ENCODE data around the gene OR5D14.

The OR5D14 gene

DNA sequence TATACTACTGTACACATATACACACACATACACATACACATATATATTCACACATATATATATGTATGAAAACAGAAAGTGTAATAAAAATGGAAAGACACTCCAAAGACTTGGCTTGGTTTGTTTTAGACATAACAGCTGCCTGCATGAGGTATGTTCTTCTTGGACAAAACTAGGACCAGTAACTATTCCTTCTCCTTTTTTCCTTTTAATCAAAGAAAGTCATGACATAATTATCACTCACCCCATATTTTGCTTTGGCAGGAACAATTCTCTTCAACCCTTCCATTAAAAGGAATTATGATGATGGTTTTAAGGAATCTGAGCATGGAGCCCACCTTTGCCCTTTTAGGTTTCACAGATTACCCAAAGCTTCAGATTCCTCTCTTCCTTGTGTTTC lies at the start of gene OR5D14:
OR5D14 (plus strand) TSS at position 301 of the 400 bp plus-strand sequence; CDS start at position 301, 0 bp downstream.
- no peak for DNase-seq (ENCODE audit: low spot score)

DNA sequence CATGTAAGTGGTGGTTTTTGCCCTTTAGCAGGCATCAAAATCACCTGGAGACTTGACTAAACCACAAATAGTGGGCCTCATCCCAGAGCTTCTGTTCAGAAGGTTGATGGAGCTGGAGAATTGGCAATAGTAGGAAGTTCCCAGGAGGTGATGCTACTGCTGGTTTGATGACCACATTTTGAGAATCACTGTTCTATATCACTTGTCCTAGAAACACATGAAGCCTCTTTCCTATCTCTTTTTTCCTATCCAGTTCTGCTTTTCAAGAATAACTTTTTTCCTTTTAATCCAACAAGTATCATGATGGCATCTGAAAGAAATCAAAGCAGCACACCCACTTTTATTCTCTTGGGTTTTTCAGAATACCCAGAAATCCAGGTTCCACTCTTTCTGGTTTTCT lies 22.2 kb upstream of the OR5D14 start, which contains the start of gene OR5D13:
OR5D13 (plus strand) TSS at position 301 of the 400 bp plus-strand sequence; CDS start at position 301, 0 bp downstream.
- DNase-seq (ENCODE audit: low spot score) = no peak

DNA sequence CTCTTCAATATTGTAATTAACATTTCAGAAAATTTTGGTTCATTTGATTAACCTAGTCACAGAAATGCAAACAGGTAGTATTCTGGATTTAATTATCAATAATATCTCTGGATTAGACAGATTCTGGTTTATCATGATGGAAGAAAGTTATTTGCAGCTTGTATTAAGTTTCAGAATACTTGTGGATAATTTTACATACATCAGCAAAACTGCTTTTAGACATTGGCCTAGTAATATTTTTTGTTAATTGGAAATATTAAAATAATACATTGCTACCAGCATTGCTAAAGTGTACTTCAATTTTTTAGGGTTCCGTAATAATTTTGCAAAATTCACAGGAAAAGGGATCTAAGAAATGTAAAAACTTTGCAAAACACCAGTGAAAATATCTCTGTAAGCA lies 3.8 kb upstream of the OR5D14 start:
- DNase-seq (ENCODE audit: low spot score) = no peak

DNA sequence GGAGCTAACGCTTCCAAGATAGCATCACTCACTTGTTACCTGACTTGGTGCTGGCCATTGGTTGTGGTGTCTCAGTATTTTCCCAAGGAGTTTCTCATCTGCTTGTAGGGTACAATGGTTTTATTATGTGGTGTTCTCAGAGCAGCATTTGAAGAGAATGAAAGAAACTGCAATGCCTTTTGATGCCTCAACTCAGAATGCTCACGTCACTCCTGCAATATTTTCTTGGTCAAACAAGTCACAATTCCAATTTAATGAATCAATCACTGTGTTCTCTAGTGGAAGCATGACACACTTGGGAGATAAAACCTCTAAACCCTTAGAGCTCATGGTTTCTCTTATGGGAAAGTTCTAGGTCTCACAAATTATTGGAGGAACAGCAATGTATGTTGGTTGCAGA lies 2.0 kb upstream of the OR5D14 start:
- DNase-seq (ENCODE audit: low spot score) = no peak

DNA sequence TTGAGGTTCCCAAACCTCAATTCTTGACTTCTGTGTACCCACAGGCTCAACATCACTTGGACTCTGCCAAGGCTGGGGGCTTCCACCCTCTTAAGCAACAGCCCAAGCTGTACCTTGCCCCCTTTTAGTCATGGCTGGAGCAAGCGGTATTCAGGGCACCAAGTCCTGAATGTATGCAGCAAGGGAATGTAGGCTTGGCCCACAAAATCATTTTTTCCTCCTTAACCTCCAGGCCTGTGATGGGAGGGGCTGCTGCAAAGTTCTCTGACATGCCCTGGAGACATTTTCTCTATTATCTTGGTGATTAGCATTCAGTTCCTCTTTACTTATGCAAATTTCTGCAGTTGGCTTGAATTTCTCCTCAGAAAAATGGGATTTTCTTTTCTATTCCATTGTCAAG lies 10.9 kb downstream of the OR5D14 start:
- no peak for DNase-seq (ENCODE audit: low spot score)

DNA sequence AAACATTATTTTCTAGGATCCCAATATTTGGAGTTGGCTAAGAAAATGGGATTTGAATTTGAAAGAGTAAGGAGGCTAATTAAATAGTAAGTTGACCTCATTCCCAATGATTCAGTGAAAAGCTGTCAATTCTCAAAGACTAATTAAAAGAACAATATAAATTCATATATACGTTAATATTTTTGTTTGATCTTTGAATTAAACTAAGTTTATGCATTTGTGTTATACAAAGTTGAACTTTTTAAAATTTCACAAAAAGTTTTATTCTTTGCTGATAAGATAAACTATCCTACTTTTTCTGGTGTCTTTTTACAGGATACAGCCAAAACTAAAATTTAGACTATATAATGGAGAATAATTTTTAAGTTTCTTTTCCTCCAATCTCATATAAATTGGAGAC lies 15.7 kb downstream of the OR5D14 start, which contains the start of gene OR5L1:
OR5L1 (plus strand) TSS at position 301 of the 400 bp plus-strand sequence. CDS start 100 bp downstream, outside the sequence.
- no peak for DNase-seq (ENCODE audit: low spot score)

DNA sequence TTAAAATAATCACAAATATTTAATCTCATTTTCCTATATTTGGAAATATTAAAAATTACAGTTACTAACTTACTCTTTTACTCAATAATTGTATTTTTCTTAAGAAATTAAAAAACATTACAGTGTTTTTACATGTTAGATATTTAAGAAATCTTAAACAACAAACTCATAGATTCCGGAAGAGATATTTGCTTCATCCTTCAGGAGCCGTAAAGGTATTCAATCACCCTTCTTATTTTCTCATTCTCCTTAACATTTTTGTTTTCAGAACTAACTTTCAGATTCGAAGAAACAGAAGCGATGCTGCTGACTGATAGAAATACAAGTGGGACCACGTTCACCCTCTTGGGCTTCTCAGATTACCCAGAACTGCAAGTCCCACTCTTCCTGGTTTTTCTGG lies 24.0 kb downstream of the OR5D14 start, which contains the start of gene OR5D18:
OR5D18 (plus strand) TSS at position 301 of the 400 bp plus-strand sequence; CDS start at position 301, 0 bp downstream.
- no peak for DNase-seq (ENCODE audit: low spot score)

DNA sequence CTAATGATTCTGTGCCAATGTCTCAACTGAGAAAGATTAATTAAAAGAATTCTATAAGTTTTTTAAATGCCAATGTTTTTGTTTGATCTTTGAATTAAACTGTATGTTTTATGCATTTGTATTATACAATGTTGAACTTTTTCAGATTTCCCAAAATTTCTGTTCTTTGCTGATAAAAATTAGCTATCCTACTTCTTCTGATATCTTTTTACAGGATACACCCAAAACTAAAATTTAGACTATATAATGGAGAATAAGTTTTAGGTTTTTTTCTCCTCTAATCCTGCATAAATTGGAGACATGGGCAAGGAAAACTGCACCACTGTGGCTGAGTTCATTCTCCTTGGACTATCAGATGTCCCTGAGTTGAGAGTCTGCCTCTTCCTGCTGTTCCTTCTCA lies 31.6 kb downstream of the OR5D14 start, which contains the start of gene OR5L2:
OR5L2 (plus strand) TSS at position 301 of the 400 bp plus-strand sequence; CDS start at position 301, 0 bp downstream.
- no peak for DNase-seq (ENCODE audit: low spot score)

DNA sequence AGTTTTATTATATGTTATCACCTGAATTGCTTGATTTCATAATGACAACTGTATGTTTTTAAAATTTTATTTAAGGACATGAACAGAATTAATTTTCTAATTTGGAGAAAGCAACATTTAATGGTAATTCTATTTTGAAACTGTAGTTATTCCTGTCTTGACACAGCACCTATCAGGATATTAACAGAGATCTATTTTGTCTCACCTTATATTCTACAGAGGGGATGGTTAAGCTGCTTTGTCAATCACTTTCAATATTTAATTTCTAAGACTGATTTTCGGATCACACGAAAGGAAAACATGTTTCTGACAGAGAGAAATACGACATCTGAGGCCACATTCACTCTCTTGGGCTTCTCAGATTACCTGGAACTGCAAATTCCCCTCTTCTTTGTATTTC lies 43.1 kb downstream of the OR5D14 start, which contains the start of gene OR5D16:
OR5D16 (plus strand) TSS at position 301 of the 400 bp plus-strand sequence; CDS start at position 301, 0 bp downstream.
- no peak for DNase-seq (ENCODE audit: low spot score)

Measured in LoVo (cell line).